ENCODE measurements around the gene VPS16. TPM values are rescaled to one million over a fixed set of nuclear protein-coding genes. Genes with fewer than 3 reads are reported as not detected.

Gene VPS16
- total and polyA plus RNA-seq, 8 donors, result 19.2 to 93.4 (median 23.8) TPM

GRCh38 chr20:2907519-2907918, 67.0 kb downstream of the VPS16 start:
- no peak for FAIRE-seq

GRCh38 chr20:2909953-2910352, 69.4 kb downstream of the VPS16 start:
- intact Hi-C loops (cut with DNase I), result loop anchor here in 1 of 3 donors (10.0 kb wide), 1 partner anchor 55 kb away; no protein-coding TSS in a partner anchor
- TF ChIP-seq CTCF (IDR thresholded peaks at IDR 0.05), result no peak
- Histone ChIP-seq H3K4me1 (peaks cover 0 to 15% (median 12%) of the 10 kb centered on the region in 3 donors), H3K4me3 (no peak overlapping the region), H3K27me3 (no peaks in the 10 kb centered on the region), H3K9me3 (no peaks in the 10 kb centered on the region), H3K36me3 (no peaks in the 10 kb centered on the region), H3K27ac (no peak overlapping the region)
- FAIRE-seq, result no peak
- ATAC-seq, result no peak
- no peak for DNase-seq
- WGBS, 2 donors, result 94 to 98% methylated on average over 2 of the region's 2 CpGs

More at GRCh38 chr20:2907519-2907918, 67.0 kb downstream of the VPS16 start:
- no peaks in the 10 kb centered on the region for H3K27me3 ChIP-seq
- 25 to 28% methylated on average over 3 of the region's 3 CpGs for WGBS, 2 donors
- DNase-seq, result no peak
- no peak overlapping the region for H3K27ac ChIP-seq
- no peak overlapping the region for H3K4me3 ChIP-seq
- peaks cover 0 to 15% (median 8%) of the 10 kb centered on the region in 3 donors for H3K4me1 ChIP-seq
- no peaks in the 10 kb centered on the region for H3K9me3 ChIP-seq
- H3K36me3 ChIP-seq, result no peaks in the 10 kb centered on the region
- no peak for TF ChIP-seq CTCF (IDR thresholded peaks at IDR 0.05)
- intact Hi-C loops (cut with DNase I), result no loop called here
- peak in 1 of 4 donors; percentile 64 for ATAC-seq

GRCh38 chr20:2911200-2911599, 70.7 kb downstream of the VPS16 start:
- H3K27ac ChIP-seq, result no peak overlapping the region
- DNase-seq, result no peak
- H3K27me3 ChIP-seq, result no peaks in the 10 kb centered on the region
- FAIRE-seq, result no peak
- H3K4me3 ChIP-seq, result no peak overlapping the region
- intact Hi-C loops (cut with DNase I), result loop anchor here in 1 of 3 donors (10.0 kb wide), 1 partner anchor 54 kb away; no protein-coding TSS in a partner anchor
- peaks cover 0 to 15% (median 12%) of the 10 kb centered on the region in 3 donors for H3K4me1 ChIP-seq
- no peak for ATAC-seq
- H3K9me3 ChIP-seq, result no peaks in the 10 kb centered on the region
- TF ChIP-seq CTCF (IDR thresholded peaks at IDR 0.05), result no peak
- no peaks in the 10 kb centered on the region for H3K36me3 ChIP-seq

- no peaks in the 10 kb centered on the region for H3K36me3 ChIP-seq
- ATAC-seq, result peak in 3 of 4 donors; percentile 45 to 72 (median 53)
- intact Hi-C loops (cut with DNase I), result loop anchor here in 1 of 3 donors (10.0 kb wide), 1 partner anchor 51 kb away; no protein-coding TSS in a partner anchor
- no peaks in the 10 kb centered on the region for H3K27me3 ChIP-seq
- FAIRE-seq, result no peak
- DNase-seq, result no peak
- no peak for TF ChIP-seq CTCF (IDR thresholded peaks at IDR 0.05)
- H3K9me3 ChIP-seq, result no peaks in the 10 kb centered on the region
- no peak overlapping the region for H3K4me3 ChIP-seq
- H3K4me1 ChIP-seq, result peaks cover 4 to 13% (median 7%) of the 10 kb centered on the region in 3 donors
- no peak overlapping the region for H3K27ac ChIP-seq
Measured at GRCh38 chr20:2914160-2914559, 73.6 kb downstream of the VPS16 start.

Other genes with a start within 250 kb of the VPS16 start
- gene NOP56, start 188.1 kb upstream of the VPS16 start, total RNA-seq, result 10 to 100 TPM; 36.2 to 83.1 (median 60.1) TPM
- 100 to 1,000 TPM; 124 to 204 TPM for gene NOP56, start 188.1 kb upstream of the VPS16 start, polyA plus RNA-seq
- 10 to 100 TPM; 27.3 to 41.3 (median 31.3) TPM for gene IDH3B, start 176.5 kb upstream of the VPS16 start, total RNA-seq
- gene IDH3B, start 176.5 kb upstream of the VPS16 start, polyA plus RNA-seq, result 10 to 100 TPM; 51.2 to 83.3 TPM
- 10 to 100 TPM in 2 of 6 donors, 1 to 10 TPM in 4; 6.8 to 16.4 (median 8.1) TPM for gene EBF4, start 148.0 kb upstream of the VPS16 start, total RNA-seq
- gene EBF4, start 148.0 kb upstream of the VPS16 start, polyA plus RNA-seq, result 10 to 100 TPM; 22.9 to 25.3 TPM
- gene CPXM1, start 40.1 kb upstream of the VPS16 start, total RNA-seq, result 10 to 100 TPM in 1 of 6 donors, 1 to 10 TPM in 2, under 1 TPM in 3; 0.28 to 10.6 (median 2.2) TPM
- gene CPXM1, start 40.1 kb upstream of the VPS16 start, polyA plus RNA-seq, result 1 to 10 TPM; 1.1 to 2.9 TPM
- not detected for gene C20orf141, start 25.8 kb upstream of the VPS16 start, total RNA-seq
- under 1 TPM in 1 of 2 donors, not detected in 1; 0.19 TPM for gene C20orf141, start 25.8 kb upstream of the VPS16 start, polyA plus RNA-seq
- gene TMEM239, start 24.4 kb upstream of the VPS16 start, total RNA-seq, result not detected
- not detected for gene TMEM239, start 24.4 kb upstream of the VPS16 start, polyA plus RNA-seq
- 10 to 100 TPM; 12.1 to 30.9 (median 13.5) TPM for gene PCED1A, start 90 bp upstream of the VPS16 start, total RNA-seq
- gene PCED1A, start 90 bp upstream of the VPS16 start, polyA plus RNA-seq, result 100 to 1,000 TPM; 104 to 110 TPM
- gene PTPRA, start 32.7 kb downstream of the VPS16 start, total RNA-seq, result 10 to 100 TPM; 14.4 to 29.1 (median 18.2) TPM
- 10 to 100 TPM in 1 of 2 donors, 1 to 10 TPM in 1; 6.8 to 20.9 TPM for gene PTPRA, start 32.7 kb downstream of the VPS16 start, polyA plus RNA-seq
- not detected for gene GNRH2, start 202.9 kb downstream of the VPS16 start, total RNA-seq
- gene GNRH2, start 202.9 kb downstream of the VPS16 start, polyA plus RNA-seq, result not detected
- gene MRPS26, start 205.3 kb downstream of the VPS16 start, total RNA-seq, result 10 to 100 TPM; 14.4 to 26.7 (median 20.5) TPM
- 10 to 100 TPM; 46.4 to 46.7 TPM for gene MRPS26, start 205.3 kb downstream of the VPS16 start, polyA plus RNA-seq
- gene OXT, start 230.9 kb downstream of the VPS16 start, total RNA-seq, result under 1 TPM in 1 of 6 donors, not detected in 5; 0.38 TPM
- not detected for gene OXT, start 230.9 kb downstream of the VPS16 start, polyA plus RNA-seq
- not detected for gene AVP, start 244.0 kb downstream of the VPS16 start, total RNA-seq
- not detected for gene AVP, start 244.0 kb downstream of the VPS16 start, polyA plus RNA-seq

Measured in pancreas (tissue), 10 donors.